HTERT RPE-1 (cell line): ENCODE measurements around the gene CADPS.
"Not testable (repeated sequence)": the region's sequence is repeated elsewhere in the genome, so short reads cannot be mapped to it uniquely, and the experiment has no call there.

Source experiments
- in situ Hi-C: fragments of 300-500 bp; cut with MboI; formaldehyde crosslinking; loops from 4 replicates; pipeline ENCODE4 v1.14.3; 2020; ENCODE audit warnings: low sequenced_read_pairs

Gene CADPS

GRCh38 chr3:62602987-62603386 is 272.2 kb downstream of the CADPS start:
- in situ Hi-C loops: no loop called here

GRCh38 chr3:62602129-62602770 is 273.0 kb downstream of the CADPS start:
- in situ Hi-C loops: no loop called here

GRCh38 chr3:62601238-62602070 is 273.8 kb downstream of the CADPS start:
- in situ Hi-C loops: no loop called here

- in situ Hi-C loops: no loop called here
These were observed 275.2 kb downstream of the CADPS start for GRCh38 chr3:62600033-62600432.

- in situ Hi-C loops: no loop called here
These were observed 277.7 kb downstream of the CADPS start for GRCh38 chr3:62597491-62597890.

- in situ Hi-C loops: no loop called here
These were observed 282.8 kb downstream of the CADPS start for GRCh38 chr3:62592408-62592807.

GRCh38 chr3:62589078-62589477 is 286.1 kb downstream of the CADPS start:
- in situ Hi-C loops: no loop called here

GRCh38 chr3:62587579-62588031 is 287.6 kb downstream of the CADPS start:
- in situ Hi-C loops: no loop called here

GRCh38 chr3:62587169-62587568 is 288.0 kb downstream of the CADPS start:
- in situ Hi-C loops: no loop called here

- in situ Hi-C loops: no loop called here
These were observed 288.9 kb downstream of the CADPS start for GRCh38 chr3:62586356-62586755.

- in situ Hi-C loops: no loop called here
These were observed 289.4 kb downstream of the CADPS start for GRCh38 chr3:62585861-62586260.

GRCh38 chr3:62584636-62585035 is 290.6 kb downstream of the CADPS start:
- in situ Hi-C loops: no loop called here

- in situ Hi-C loops: no loop called here
These were observed 292.6 kb downstream of the CADPS start for GRCh38 chr3:62582495-62583172.

- in situ Hi-C loops: not testable (repeated sequence)
These were observed 294.7 kb downstream of the CADPS start for GRCh38 chr3:62580485-62580884.

- in situ Hi-C loops: no loop called here
These were observed 298.1 kb downstream of the CADPS start for GRCh38 chr3:62577153-62577552.

- in situ Hi-C loops: no loop called here
These were observed 300.8 kb downstream of the CADPS start for GRCh38 chr3:62574266-62574898.

- in situ Hi-C loops: no loop called here
These were observed 303.3 kb downstream of the CADPS start for GRCh38 chr3:62571916-62572315.

- in situ Hi-C loops: no loop called here
These were observed 304.3 kb downstream of the CADPS start for GRCh38 chr3:62570888-62571287.

GRCh38 chr3:62569609-62570008 is 305.6 kb downstream of the CADPS start:
- in situ Hi-C loops: no loop called here

- in situ Hi-C loops: no loop called here
These were observed 307.9 kb downstream of the CADPS start for GRCh38 chr3:62567097-62568021.
